Colonic mucosa (tissue), 4 donors: ENCODE data around the gene TBX21. TPM values are rescaled to one million over a fixed set of nuclear protein-coding genes. Genes with fewer than 3 reads are reported as not detected.

Source experiments
- DNase-seq: peaks from one replicate; pipeline ENCODE4 v3.0.0-alpha.2; 2020
- H3K27ac ChIP-seq: fragments of 200-600 bp; one replicate; pipeline ENCODE4 v1.8.0; 2021
- H3K27me3 ChIP-seq: fragments of 200-600 bp; one replicate; pipeline ENCODE4 v1.8.0; 2021
- H3K36me3 ChIP-seq: fragments of 200-600 bp; one replicate; pipeline ENCODE4 v1.8.0; 2021
- H3K4me1 ChIP-seq: fragments of 200-600 bp; one replicate; pipeline ENCODE4 v1.8.0; 2021; ENCODE audit warnings: mild to moderate bottlenecking
- H3K4me3 ChIP-seq: fragments of 200-600 bp; one replicate; pipeline ENCODE4 v1.8.0; 2021
- H3K9ac ChIP-seq, 2 donors: one replicate each; pipeline ENCODE4 v1.7.0; 2013; ENCODE audit warnings: control low read depth in 2 of 2, low read depth in 2 of 2, low read length in 2 of 2
- H3K9me3 ChIP-seq: fragments of 200-600 bp; one replicate; pipeline ENCODE4 v1.8.0; 2021
- CTCF ChIP-seq: fragments of 200-600 bp; IDR thresholded peaks from one replicate; pipeline ENCODE4 v1.8.0; 2022; ENCODE audit warnings: antibody characterized with exemption, mild to moderate bottlenecking
- intact Hi-C: fragments of 100-400 bp; cut with DNase I; formaldehyde crosslinking; loops from one replicate; pipeline ENCODE4 v1.14.1; 2022
- total RNA-seq, 2 donors: library from RNA; stranded (reverse); fragmentation: NEBNext Ultra II Directional in 1 of 2; extraction: Animal tissue kit (Norgen Biotek cat#: 25700) in 1 of 2; gene quantifications; one replicate each; pipeline ENCODE4 v1.2.1, GENCODE V29; 2021
- donor health status: healthy.
- donor health status: DM: no; HTN: no; CAD: no.
- donor health status: DM: no; HTN: no; CAD: no.

The TBX21 gene
- total RNA-seq, 2 donors from 2014 or later: 0.40 to 0.49 TPM

GRCh38 chr17:47728214-47728877 lies 4.7 kb upstream of the TBX21 start:
- DNase-seq: no peak
- Histone ChIP-seq H3K36me3 (no peaks in the 10 kb centered on the region), H3K27ac (no peak overlapping the region), H3K4me3 (no peak overlapping the region), H3K4me1 (peaks cover 3% of the 10 kb centered on the region), H3K9me3 (no peaks in the 10 kb centered on the region), H3K27me3 (peaks cover 16% of the 10 kb centered on the region), H3K9ac (no peak overlapping the region)
- intact Hi-C loops: no loop called here
- no peak for TF ChIP-seq CTCF

- Histone ChIP-seq H3K36me3 (no peaks in the 10 kb centered on the region), H3K9ac (no peak overlapping the region), H3K9me3 (no peaks in the 10 kb centered on the region), H3K4me1 (peaks cover 3% of the 10 kb centered on the region), H3K27me3 (peaks cover 25% of the 10 kb centered on the region), H3K27ac (no peak overlapping the region), H3K4me3 (no peak overlapping the region)
- intact Hi-C loops: no loop called here
- no peak for DNase-seq
- no peak for TF ChIP-seq CTCF
These were observed 3.6 kb upstream of the TBX21 start for GRCh38 chr17:47729476-47729875.

- H3K27me3 ChIP-seq: peaks cover 25% of the 10 kb centered on the region
- TF ChIP-seq CTCF: no peak
- no peaks in the 10 kb centered on the region for H3K9me3 ChIP-seq
- DNase-seq: no peak
- no peaks in the 10 kb centered on the region for H3K36me3 ChIP-seq
- H3K4me3 ChIP-seq: no peak overlapping the region
- H3K9ac ChIP-seq: no peak overlapping the region
- intact Hi-C loops: no loop called here
- peaks cover 3% of the 10 kb centered on the region for H3K4me1 ChIP-seq
- H3K27ac ChIP-seq: no peak overlapping the region
These were observed 2.4 kb upstream of the TBX21 start for GRCh38 chr17:47730681-47731080.

- no peak for TF ChIP-seq CTCF
- Histone ChIP-seq H3K4me1 (peaks cover 3% of the 10 kb centered on the region), H3K27me3 (peaks cover 25% of the 10 kb centered on the region), H3K9me3 (no peaks in the 10 kb centered on the region), H3K36me3 (no peaks in the 10 kb centered on the region), H3K9ac (no peak overlapping the region), H3K27ac (no peak overlapping the region), H3K4me3 (no peak overlapping the region)
- no peak for DNase-seq
- intact Hi-C loops: no loop called here
These were observed 1.6 kb upstream of the TBX21 start for GRCh38 chr17:47731396-47731795.

GRCh38 chr17:47732399-47733046 lies 513 bp upstream of the TBX21 start:
- Histone ChIP-seq H3K27me3 (peaks cover 25% of the 10 kb centered on the region), H3K4me3 (no peak overlapping the region)

More at GRCh38 chr17:47732399-47733046, 513 bp upstream of the TBX21 start:
- DNase-seq: no peak
- Histone ChIP-seq H3K9me3 (no peaks in the 10 kb centered on the region), H3K4me1 (peaks cover 3% of the 10 kb centered on the region), H3K27ac (no peak overlapping the region), H3K9ac (no peak overlapping the region), H3K36me3 (no peaks in the 10 kb centered on the region)
- intact Hi-C loops: no loop called here
- no peak for TF ChIP-seq CTCF
